Measurements from ENCODE around the gene ROPN1. TPM values are rescaled to one million over a fixed set of nuclear protein-coding genes. Genes with fewer than 3 reads are reported as not detected.

ROPN1 gene
- total RNA-seq, 2 experiments from 2014 or later, result not detected

- ChIA-PET POLR2A (no interaction called here), CTCF (ENCODE audit: unreplicated experiment) (no interaction called here)
- no peaks in the 10 kb centered on the region for H3K9me2 ChIP-seq (ENCODE audit: insufficient read depth, low read length)
Observed at GRCh38 chr3:123936400-123936799, 55.5 kb downstream of the ROPN1 start.

GRCh38 chr3:123935830-123936229 is 56.1 kb downstream of the ROPN1 start:
- no peak overlapping the region for H3K4me3 ChIP-seq (ENCODE audit: low read depth, low read length, poor library complexity, severe bottlenecking)
- no peaks in the 10 kb centered on the region for H3K79me2 ChIP-seq (ENCODE audit: insufficient read depth, low read depth, low read length)
- no peaks in the 10 kb centered on the region for H4K20me1 ChIP-seq (ENCODE audit: insufficient read depth, low read length)
- no peak for TF ChIP-seq EZH2phosphoT487 (IDR thresholded peaks at IDR 0.05; ENCODE audit: borderline replicate concordance, low read depth, low read length)
- TF ChIP-seq CTCF (conservative IDR thresholded peaks at IDR 0.05; ENCODE audit: low read length), result no peak
- CTCF ChIA-PET (ENCODE audit: unreplicated experiment), result no interaction called here
- H3K36me3 ChIP-seq (ENCODE audit: insufficient read depth, low read length), result peaks cover 89% of the 10 kb centered on the region
- no TSS peak for BruUV-seq (replicated peaks)
- H3K4me1 ChIP-seq (ENCODE audit: insufficient read depth, low read length, poor library complexity, severe bottlenecking), result no peaks in the 10 kb centered on the region
- no peaks in the 10 kb centered on the region for H3K9me3 ChIP-seq (ENCODE audit: low read length)
- H3K27ac ChIP-seq (ENCODE audit: low read depth, low read length, poor library complexity, severe bottlenecking), result no peak overlapping the region
- H2AFZ ChIP-seq (ENCODE audit: low read length), result no peak overlapping the region
- no peak for DNase-seq (ENCODE audit: low spot score)
- no peak overlapping the region for H3K4me2 ChIP-seq (ENCODE audit: low read length)
- POLR2A ChIA-PET, result interaction anchor here (1.0 kb wide), 1 partner anchor 9 kb away, joined by 4 read pairs; no protein-coding TSS in a partner anchor
- no peaks in the 10 kb centered on the region for H3K9me2 ChIP-seq (ENCODE audit: insufficient read depth, low read length)
- intact Hi-C loops (cut with micrococcal nuclease; ENCODE audit: unreplicated experiment), result no loop called here

More at GRCh38 chr3:123936400-123936799, 55.5 kb downstream of the ROPN1 start:
- Histone ChIP-seq H3K27ac (ENCODE audit: low read depth, low read length, poor library complexity, severe bottlenecking) (no peak overlapping the region), H3K4me1 (ENCODE audit: insufficient read depth, low read length, poor library complexity, severe bottlenecking) (no peaks in the 10 kb centered on the region), H3K36me3 (ENCODE audit: insufficient read depth, low read length) (peaks cover 89% of the 10 kb centered on the region), H3K79me2 (ENCODE audit: insufficient read depth, low read depth, low read length) (no peaks in the 10 kb centered on the region), H4K20me1 (ENCODE audit: insufficient read depth, low read length) (no peaks in the 10 kb centered on the region), H3K4me2 (ENCODE audit: low read length) (no peak overlapping the region), H3K9me3 (ENCODE audit: low read length) (no peaks in the 10 kb centered on the region), H2AFZ (ENCODE audit: low read length) (no peak overlapping the region), H3K4me3 (ENCODE audit: low read depth, low read length, poor library complexity, severe bottlenecking) (no peak overlapping the region)
- no TSS peak for BruUV-seq (replicated peaks)
- intact Hi-C loops (cut with micrococcal nuclease; ENCODE audit: unreplicated experiment), result no loop called here
- TF ChIP-seq EZH2phosphoT487 (IDR thresholded peaks at IDR 0.05; ENCODE audit: borderline replicate concordance, low read depth, low read length), result no peak
- TF ChIP-seq CTCF (conservative IDR thresholded peaks at IDR 0.05; ENCODE audit: low read length), result no peak
- DNase-seq (ENCODE audit: low spot score), result no peak

- Histone ChIP-seq H2AFZ (ENCODE audit: low read length) (no peak overlapping the region), H4K20me1 (ENCODE audit: insufficient read depth, low read length) (no peaks in the 10 kb centered on the region), H3K4me1 (ENCODE audit: insufficient read depth, low read length, poor library complexity, severe bottlenecking) (no peaks in the 10 kb centered on the region), H3K9me2 (ENCODE audit: insufficient read depth, low read length) (no peaks in the 10 kb centered on the region), H3K79me2 (ENCODE audit: insufficient read depth, low read depth, low read length) (no peaks in the 10 kb centered on the region), H3K36me3 (ENCODE audit: insufficient read depth, low read length) (peaks cover 91% of the 10 kb centered on the region), H3K27ac (ENCODE audit: low read depth, low read length, poor library complexity, severe bottlenecking) (no peak overlapping the region), H3K9me3 (ENCODE audit: low read length) (no peaks in the 10 kb centered on the region), H3K4me3 (ENCODE audit: low read depth, low read length, poor library complexity, severe bottlenecking) (no peak overlapping the region), H3K4me2 (ENCODE audit: low read length) (no peak overlapping the region)
- CTCF ChIA-PET (ENCODE audit: unreplicated experiment), result no interaction called here
- POLR2A ChIA-PET, result no interaction called here
- no TSS peak for BruUV-seq (replicated peaks)
- no peak for DNase-seq (ENCODE audit: low spot score)
- intact Hi-C loops (cut with micrococcal nuclease; ENCODE audit: unreplicated experiment), result no loop called here
- TF ChIP-seq EZH2phosphoT487 (IDR thresholded peaks at IDR 0.05; ENCODE audit: borderline replicate concordance, low read depth, low read length) (no peak), CTCF (conservative IDR thresholded peaks at IDR 0.05; ENCODE audit: low read length) (no peak)
Observed at GRCh38 chr3:123934250-123934649, 57.7 kb downstream of the ROPN1 start.
